Stimulated activated CD4-positive, alpha-beta T cell treated with anti-CD3 and anti-CD28 coated beads, Interleukin-12 subunit alpha, Interleukin-12 subunit beta, amount 100 ng/mL, for 48 hours (primary cell): Measurements from ENCODE around the gene C2orf42.
"Not testable (repeated sequence)": the region's sequence is repeated elsewhere in the genome, so short reads cannot be mapped to it uniquely, and the experiment has no call there.

Experiments used
- DNase-seq, 3 donors: peaks; one replicate each; pipeline ENCODE4 v3.0.0-alpha.2; 2020; ENCODE audit warnings: low read depth in 2 of 3, low spot score in 1 of 3

The C2orf42 gene

DNA sequence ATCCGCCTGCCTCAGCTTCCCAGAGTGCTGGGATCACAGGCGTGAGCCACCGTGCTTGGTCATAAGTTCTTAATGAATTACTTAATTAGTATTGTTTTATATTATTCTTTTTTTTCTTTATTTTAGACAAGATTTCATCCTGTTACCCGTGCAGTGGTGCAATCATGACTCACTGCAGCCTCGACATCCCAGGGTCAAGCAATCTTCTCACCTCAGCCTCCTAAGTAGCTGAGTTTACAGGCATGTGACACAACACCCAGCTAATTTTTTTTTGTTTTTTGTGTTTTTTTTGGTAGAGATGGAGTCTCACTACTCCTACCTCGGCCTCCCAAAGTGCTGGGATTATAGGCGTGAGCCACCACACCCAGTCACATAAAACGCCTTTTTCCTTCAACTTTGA is 17.3 kb downstream of the C2orf42 start:
- DNase-seq, result no peak

- DNase-seq, result not testable (repeated sequence)
Observed at GRCh38 chr2:70169654-70170245, 21.1 kb downstream of the C2orf42 start.

DNA sequence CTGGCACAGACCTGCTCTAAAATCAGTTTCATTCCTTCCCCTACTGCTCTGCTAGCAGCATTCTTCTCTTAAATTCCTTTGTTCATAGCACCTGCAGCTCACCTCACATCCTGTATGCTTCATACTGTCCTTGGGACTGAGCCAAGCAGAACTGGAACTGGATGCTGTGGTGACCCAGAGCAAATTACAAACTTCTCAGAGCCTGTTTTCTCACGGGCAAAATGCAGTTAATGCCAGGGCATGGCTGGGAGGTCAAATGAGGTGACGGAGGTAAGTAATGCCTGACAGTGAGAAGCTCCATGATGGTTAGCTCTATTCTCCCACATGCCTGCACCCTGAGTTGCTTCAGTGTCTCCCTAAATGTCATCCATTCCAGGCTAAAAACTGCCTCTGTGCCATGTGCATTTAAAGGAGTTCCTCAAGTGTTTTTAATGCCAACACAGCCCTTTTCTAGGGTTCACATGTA is 29.7 kb downstream of the C2orf42 start:
- no peak for DNase-seq

DNA sequence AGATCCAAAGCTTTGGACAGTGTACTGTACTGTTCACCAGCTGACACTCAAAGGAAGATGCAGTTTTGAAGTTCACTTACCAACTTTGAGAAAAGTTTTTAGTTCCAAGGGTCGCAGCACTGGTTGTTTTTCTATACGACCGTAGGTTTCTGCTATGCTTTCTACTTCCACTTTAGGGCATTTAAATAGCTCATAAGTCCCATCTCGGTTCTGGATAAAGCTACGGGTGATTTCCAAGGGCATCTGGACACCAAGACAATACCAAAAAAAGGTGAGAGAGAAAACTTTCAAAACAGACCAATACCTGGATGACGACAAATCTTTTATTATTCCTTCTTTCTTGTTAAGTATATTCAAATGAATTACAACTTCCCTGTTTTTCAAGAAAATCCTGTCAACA is 30.3 kb downstream of the C2orf42 start:
- no peak for DNase-seq

- not testable (repeated sequence) for DNase-seq
Observed at GRCh38 chr2:70149130-70149686, 41.6 kb downstream of the C2orf42 start.

GRCh38 chr2:70148211-70148760 is 42.5 kb downstream of the C2orf42 start:
- DNase-seq, result not testable (repeated sequence)

GRCh38 chr2:70145851-70146739 is 44.7 kb downstream of the C2orf42 start:
- DNase-seq, result no peak

DNA sequence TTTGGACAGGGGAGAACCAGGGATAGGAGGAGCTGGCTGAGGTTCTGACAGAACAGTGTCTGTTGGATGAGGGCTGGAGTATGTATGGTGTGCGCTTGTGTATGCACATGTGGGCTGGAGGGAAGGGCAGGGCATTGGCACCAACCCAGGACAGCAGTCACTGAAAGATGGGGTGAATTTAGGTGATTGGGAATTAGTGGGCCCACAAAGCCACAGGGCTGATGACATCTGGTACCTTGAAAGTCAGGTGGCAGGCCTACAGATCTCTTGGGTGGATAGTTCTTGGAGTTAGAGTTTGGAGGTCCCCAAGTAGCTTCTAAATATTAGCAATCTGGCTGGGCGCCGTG is 45.7 kb downstream of the C2orf42 start:
- no peak for DNase-seq

- no peak for DNase-seq
Observed at GRCh38 chr2:70144443-70145143, 46.2 kb downstream of the C2orf42 start.

GRCh38 chr2:70143314-70144150 is 47.3 kb downstream of the C2orf42 start:
- DNase-seq, result peak in 1 of 3 donors; percentile 48

GRCh38 chr2:70142590-70143313 is 48.1 kb downstream of the C2orf42 start:
- DNase-seq, result peak; percentile 98 to 100 (median 99)

- peak in 1 of 3 donors; percentile 45 for DNase-seq
Observed at GRCh38 chr2:70141902-70142589, 48.8 kb downstream of the C2orf42 start.

DNA sequence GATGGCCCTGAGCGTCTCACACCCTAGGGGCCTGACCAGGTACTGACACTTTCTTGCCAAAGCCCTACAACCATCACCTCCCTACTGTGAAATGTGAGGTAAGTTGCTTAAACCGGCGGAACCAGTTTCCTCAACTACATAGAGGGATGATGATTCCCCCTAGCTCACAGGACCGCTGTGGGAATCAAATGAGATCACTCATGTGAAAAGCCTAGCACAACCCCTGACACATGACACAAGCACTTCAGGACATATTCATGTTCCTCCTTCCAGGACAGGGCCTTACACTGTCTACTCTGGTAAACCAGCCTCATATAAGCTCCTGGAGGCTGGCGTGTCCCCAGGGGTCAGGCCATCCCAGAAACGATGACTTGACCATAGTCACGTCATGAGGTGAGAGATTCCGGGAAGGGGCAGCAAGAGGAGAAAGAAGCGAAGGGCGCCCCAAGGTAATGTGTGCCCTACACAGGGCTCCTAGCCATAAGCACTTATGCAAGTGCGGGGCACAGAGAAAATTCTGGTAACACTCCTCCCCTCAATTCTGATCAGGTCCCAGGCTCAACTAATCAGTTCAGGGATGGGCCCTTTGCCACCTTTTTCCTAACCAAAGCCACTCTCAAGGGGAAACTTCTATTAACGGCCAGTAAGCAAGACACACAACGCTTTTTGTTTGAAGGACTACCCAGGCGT is 49.5 kb downstream of the C2orf42 start:
- DNase-seq, result peak in 2 of 3 donors; percentile 56 to 66

DNA sequence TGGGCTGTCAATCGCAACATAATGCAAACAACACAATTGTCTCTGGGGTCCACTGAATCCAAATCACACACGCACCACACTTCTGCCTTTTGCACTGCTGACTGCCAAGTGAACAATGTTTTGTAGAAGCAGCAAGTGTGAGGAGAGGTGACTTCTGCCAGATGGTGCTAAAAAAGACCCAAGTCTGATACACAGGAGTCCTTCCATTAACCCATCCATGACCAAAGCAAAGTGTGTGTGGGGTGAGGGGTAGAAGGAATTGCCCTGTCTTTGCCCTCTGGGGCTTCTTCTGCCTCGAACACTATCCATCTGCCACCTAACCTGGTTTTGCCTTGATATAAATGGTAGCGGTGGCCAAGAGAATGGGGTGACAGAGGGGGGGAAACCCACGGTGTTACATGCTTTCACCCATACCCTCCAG is 50.0 kb downstream of the C2orf42 start:
- no peak for DNase-seq

DNA sequence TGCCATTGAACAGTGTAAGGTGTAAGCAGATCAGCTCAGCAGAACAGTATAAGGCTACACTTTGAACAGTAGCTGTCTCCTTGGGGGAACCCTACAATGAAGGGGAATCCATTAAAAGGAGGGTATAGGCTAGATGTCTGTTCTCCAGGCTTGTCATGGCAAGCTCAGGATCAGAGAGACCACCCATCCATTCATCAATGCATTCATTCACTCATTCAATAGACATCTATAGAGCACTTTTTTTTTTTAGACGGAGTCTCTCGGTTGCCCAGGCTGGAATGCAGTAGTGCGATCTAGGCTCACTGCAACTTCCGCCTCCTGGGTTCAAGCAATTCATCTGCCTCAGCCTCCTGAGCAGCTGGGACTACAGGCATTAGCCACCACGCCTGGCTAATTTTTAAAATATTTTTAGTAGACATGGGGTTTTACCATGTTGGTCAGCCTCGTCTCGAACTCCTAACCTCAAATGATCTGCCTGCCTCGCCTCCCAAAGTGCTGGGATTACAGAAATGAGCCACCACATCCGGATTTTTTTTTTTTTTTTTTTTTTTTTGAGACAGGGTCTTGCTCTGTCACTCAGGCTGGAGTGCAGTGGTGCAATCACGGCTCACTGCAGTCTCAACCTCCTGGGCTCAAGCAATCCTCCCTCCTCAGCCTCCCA is 56.4 kb downstream of the C2orf42 start:
- not testable (repeated sequence) for DNase-seq

DNA sequence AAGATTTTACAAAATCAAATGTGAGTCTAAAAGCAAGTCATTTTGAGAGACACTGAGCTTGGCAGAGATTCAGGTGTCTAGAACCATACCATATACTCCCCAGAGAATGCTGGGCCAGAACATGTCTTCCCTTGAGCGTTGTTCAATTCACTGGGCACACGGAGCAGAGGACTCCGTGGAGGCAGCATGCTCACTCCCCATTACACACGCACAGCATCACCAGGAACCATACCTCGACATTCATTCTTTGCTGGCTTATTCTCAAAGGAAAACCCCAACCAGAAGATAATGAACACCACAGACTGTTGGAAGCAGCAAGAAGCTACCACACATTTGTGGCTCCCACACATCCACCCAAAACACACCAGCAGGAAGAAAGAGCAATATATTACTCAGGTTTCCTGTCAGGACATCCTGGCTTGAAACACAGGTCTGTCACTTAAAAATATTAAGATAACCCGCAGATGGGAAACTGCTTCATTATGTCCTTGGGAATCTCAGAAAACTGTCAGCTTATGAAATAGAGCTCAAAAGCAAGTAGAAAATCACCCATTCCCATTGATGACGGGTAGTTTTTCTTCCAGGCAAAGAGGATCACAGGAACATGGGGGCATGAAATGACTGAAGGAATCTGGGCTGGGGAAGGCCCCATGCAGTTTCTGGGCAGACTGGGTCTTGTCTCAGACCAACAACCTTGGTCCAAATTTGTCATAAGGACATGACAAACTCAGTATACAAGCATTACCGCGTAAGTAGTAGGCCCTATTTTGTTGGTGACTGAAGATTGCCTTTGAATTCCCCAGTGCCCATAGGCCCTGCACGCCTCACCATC is 57.1 kb downstream of the C2orf42 start:
- DNase-seq, result no peak

- DNase-seq, result no peak
Observed at GRCh38 chr2:70133127-70133452, 57.7 kb downstream of the C2orf42 start.
